Heart right ventricle (tissue), 16 donors: ENCODE data around the gene ZNF177. TPM values are rescaled to one million over a fixed set of nuclear protein-coding genes. Genes with fewer than 3 reads are reported as not detected.

Experiments used
- ATAC-seq, 8 donors: fragments of 200-7000 bp; cut with Tn5 transposase; one replicate each; pipeline ENCODE4 v1.9.1; 2020; ENCODE audit warnings: mild to moderate bottlenecking in 8 of 8, moderate library complexity in 8 of 8, moderate number of reproducible peaks in 1 of 8
- DNase-seq, 2 donors: peaks; one replicate each; pipeline ENCODE4 v3.0.0-alpha.2; 2020
- H3K27ac ChIP-seq, 10 donors: fragments of 200-600 bp; sonication (generic) in 2 of 10; one replicate each; pipeline versions ENCODE4 v1.5.0 to v1.8.0; 2020 to 2022; ENCODE audit warnings: mild to moderate bottlenecking in 3 of 10
- H3K27me3 ChIP-seq, 7 donors: fragments of 200-600 bp; one replicate each; pipeline ENCODE4 v1.8.0; 2021 to 2022; ENCODE audit warnings: mild to moderate bottlenecking in 2 of 7
- H3K36me3 ChIP-seq, 9 donors: fragments of 200-600 bp; sonication (generic) in 1 of 9; one replicate each; pipeline versions ENCODE4 v1.5.0 to v1.8.0; 2020 to 2022; ENCODE audit warnings: mild to moderate bottlenecking in 2 of 9
- H3K4me1 ChIP-seq, 9 donors: fragments of 200-600 bp; sonication (generic) in 1 of 9; one replicate each; pipeline versions ENCODE4 v1.5.0 to v1.8.0; 2020 to 2022; ENCODE audit warnings: mild to moderate bottlenecking in 4 of 9
- H3K4me3 ChIP-seq, 10 donors: fragments of 200-600 bp; sonication (generic) in 2 of 10; one replicate each; pipeline versions ENCODE4 v1.5.0 to v1.8.0; 2020 to 2022; ENCODE audit warnings: mild to moderate bottlenecking in 7 of 10, moderate library complexity in 2 of 10
- H3K9me3 ChIP-seq, 11 donors: fragments of 200-600 bp in 10 of 11; sonication (generic) in 2 of 11; one replicate each; pipeline versions ENCODE4 v1.5.0 to v1.8.0; 2013 to 2022; ENCODE audit warnings: mild to moderate bottlenecking in 2 of 11, control low read depth in 1 of 11, moderate library complexity in 1 of 11
- WGBS, 2 donors: extraction: QIAGEN DNeasy Blood & Tissue Kit; methylation state at CpG; one replicate each; pipeline ENCODE4 v1.1.7; 2013; ENCODE audit warnings: inconsistent platforms in 1 of 2; 5-methylcytosine and 5-hydroxymethylcytosine counted together
- intact Hi-C, 10 donors: fragments of 100-400 bp; cut with DNase I; formaldehyde crosslinking; loops; one replicate each; pipeline versions ENCODE4 v1.11.1 to v1.14.2; 2022
- polyA plus RNA-seq, 2 donors: library from polyadenylated mRNA; stranded (reverse); fragments of 200-250 nt; gene quantifications; one replicate each; pipeline ENCODE4 v1.2.3, GENCODE V29; 2013
- total RNA-seq, 10 donors: library from RNA; stranded (reverse); fragmentation: NEBNext Ultra II Directional in 3 of 10; extraction: Animal tissue kit (Norgen Biotek cat#: 25700) in 3 of 10; gene quantifications; one replicate each; pipeline versions ENCODE4 v1.2.1 to v1.2.4, GENCODE V29; 2021 to 2023
- TF ChIP-seq, protein P1 (sequence below), 9 donors: fragments of 200-600 bp; sonication (generic) in 2 of 9; IDR thresholded peaks; one replicate each; pipeline versions ENCODE4 v1.5.0 to v1.8.0; 2021 to 2022; ENCODE audit warnings: antibody characterized with exemption in 9 of 9, mild to moderate bottlenecking in 5 of 9, moderate library complexity in 1 of 9
- donor health status: Arrhythmogenic right ventricular cardiomyopathy.
- donor health status: ischemic (EF 13 %, LVEDD 7.1; RV severe dilation, severe dysfunction).
- donor health status: healthy with polysubstance abuse.
- donor health status: DM: no; HTN: yes; CAD: no.
- donor health status: DM: no; HTN: no; CAD: no.
- donor health status: ischemic (EF 25% LVEDD 6.9; RV normal size, moderate dysfunction).
- donor health status: ischemic (EF 25% LVEDD 5.7; RV mildly dilated, moderate dysfunction).
- donor health status: healthy.
- donor health status: DM: yes; HTN: yes; CAD: no.
- donor health status: Ischemic cardiomyopathy.
- donor health status: ischemic (EF 35%, LVEDD 5.7; RV mildly dilated, moderate dysfunction).
- donor health status: nonischemic (EF 11% LVEDD 7.7; RV severe dilation, severe dysfunction).
- donor health status: DM: yes; HTN: yes; CAD: no.
- donor health status: PGD.
- donor health status: ischemic (EF 29% LVEDD 5.4; RV normal size, mild dysfunction).
- donor health status: nonischemic (EF 23%, LVEDD 6.1; RV moderate dilation, normal function).

The ZNF177 gene
- total and polyA plus RNA-seq, 12 donors = 1.6 to 6.8 (median 3.0) TPM

DNA sequence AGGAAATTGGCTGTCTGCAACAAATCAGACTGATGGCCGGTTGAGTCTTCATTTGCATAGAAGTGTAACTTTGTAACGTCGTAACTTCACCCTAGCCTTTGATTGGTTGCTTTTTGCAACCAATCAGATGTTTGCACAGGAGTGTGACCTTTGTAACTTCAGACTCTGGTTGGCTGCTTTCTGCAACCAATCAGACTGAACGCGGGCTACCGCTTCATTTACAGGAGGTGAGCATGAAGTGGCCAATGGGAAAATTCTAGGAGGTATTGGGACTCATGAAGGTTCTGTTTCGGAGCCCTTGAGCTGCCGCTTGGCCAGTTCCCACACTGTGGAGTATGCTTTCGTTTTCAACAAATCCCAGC, 39.3 kb upstream of the ZNF177 start:
- intact Hi-C loops = loop anchor here in 4 of 10 donors (2.0 to 10.0 kb wide), 4 partner anchors 15 to 861 kb away; partner anchors contain the start of genes ZNF266 (in 2 of the 4) and ZNF699 (in 1 of the 4)
- peaks cover 0 to 36% (median 10%) of the 10 kb centered on the region in 9 donors for H3K36me3 ChIP-seq
- H3K4me1 ChIP-seq = peaks cover 0 to 22% (median 6%) of the 10 kb centered on the region in 9 donors
- ATAC-seq (peak; percentile 72 to 93 (median 88)), DNase-seq (peak; percentile 41 to 83)
- H3K9me3 ChIP-seq = peaks cover 0 to 58% (median 21%) of the 10 kb centered on the region in 11 donors
- H3K4me3 ChIP-seq = peak overlapping the region; percentile 57 to 92 (median 74)
- WGBS, 2 donors = 2 to 3% methylated on average over 9 of the region's 9 CpGs
- peak overlapping the region; percentile 34 to 93 (median 90) for H3K27ac ChIP-seq
- H3K27me3 ChIP-seq = no peaks in the 10 kb centered on the region
- TF ChIP-seq, protein P1, sequence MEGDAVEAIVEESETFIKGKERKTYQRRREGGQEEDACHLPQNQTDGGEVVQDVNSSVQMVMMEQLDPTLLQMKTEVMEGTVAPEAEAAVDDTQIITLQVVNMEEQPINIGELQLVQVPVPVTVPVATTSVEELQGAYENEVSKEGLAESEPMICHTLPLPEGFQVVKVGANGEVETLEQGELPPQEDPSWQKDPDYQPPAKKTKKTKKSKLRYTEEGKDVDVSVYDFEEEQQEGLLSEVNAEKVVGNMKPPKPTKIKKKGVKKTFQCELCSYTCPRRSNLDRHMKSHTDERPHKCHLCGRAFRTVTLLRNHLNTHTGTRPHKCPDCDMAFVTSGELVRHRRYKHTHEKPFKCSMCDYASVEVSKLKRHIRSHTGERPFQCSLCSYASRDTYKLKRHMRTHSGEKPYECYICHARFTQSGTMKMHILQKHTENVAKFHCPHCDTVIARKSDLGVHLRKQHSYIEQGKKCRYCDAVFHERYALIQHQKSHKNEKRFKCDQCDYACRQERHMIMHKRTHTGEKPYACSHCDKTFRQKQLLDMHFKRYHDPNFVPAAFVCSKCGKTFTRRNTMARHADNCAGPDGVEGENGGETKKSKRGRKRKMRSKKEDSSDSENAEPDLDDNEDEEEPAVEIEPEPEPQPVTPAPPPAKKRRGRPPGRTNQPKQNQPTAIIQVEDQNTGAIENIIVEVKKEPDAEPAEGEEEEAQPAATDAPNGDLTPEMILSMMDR (IDR thresholded peaks at IDR 0.05) = no peak

DNA sequence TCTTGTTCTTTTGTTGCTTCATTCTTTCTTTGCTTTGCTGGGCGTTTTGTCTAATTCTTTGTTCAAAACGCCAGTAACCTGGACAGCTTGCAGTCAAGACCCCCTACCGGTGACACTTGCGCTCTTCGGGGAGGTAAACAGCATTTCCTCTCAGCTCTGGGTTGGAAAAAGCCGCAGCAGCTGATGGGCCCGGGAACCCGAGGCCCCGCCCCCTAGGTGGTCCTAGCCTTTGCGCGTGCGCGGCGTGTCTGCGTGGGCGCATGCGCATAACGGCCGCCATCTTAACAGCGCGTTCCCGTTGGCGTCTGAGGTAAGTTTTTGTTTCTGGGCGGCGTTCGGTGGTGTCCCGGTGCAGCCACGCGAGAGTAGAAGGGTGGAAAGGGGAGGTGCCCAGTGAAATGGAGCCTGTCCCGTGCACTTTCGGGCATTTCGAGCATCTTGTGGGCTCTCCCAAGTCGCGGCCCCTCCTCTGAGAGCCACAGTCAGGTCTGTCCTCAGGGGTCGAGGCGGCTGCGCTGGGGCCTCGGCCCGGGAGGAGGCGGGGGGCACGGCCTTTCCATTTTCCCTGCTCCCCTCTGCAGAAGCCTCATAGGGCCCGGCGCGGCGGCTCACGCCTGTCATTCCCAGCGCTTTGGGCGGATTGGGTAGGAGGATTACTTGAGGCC, 38.8 kb upstream of the ZNF177 start, which contains the start of gene ZNF559:
Gene ZNF559, plus strand, starts transcription at position 261 of the 665 bp plus-strand sequence. CDS start 14,371 bp downstream, outside the sequence.
- Histone ChIP-seq H3K9me3 (peaks cover 0 to 64% (median 26%) of the 10 kb centered on the region in 11 donors), H3K4me1 (peaks cover 0 to 22% (median 6%) of the 10 kb centered on the region in 9 donors), H3K27me3 (no peaks in the 10 kb centered on the region), H3K27ac (peak within 1 kb of the TSS; percentile 61 to 93 (median 90)), H3K4me3 (peak within 1 kb of the TSS; percentile 57 to 92 (median 74)), H3K36me3 (peaks cover 0 to 41% (median 12%) of the 10 kb centered on the region in 9 donors)
- peak; percentile 93 to 96 for DNase-seq
- TF ChIP-seq, protein P1 (IDR thresholded peaks at IDR 0.05) = peak in 7 of 9 donors; percentile 8 to 46 (median 26)
- peak; percentile 96 to 99 (median 98) for ATAC-seq
- WGBS, 2 donors = 1% methylated on average over 48 of the region's 48 CpGs
- intact Hi-C loops = loop anchor here in 4 of 10 donors (1.0 to 10.0 kb wide), 5 partner anchors 15 to 862 kb away; partner anchors contain the start of genes ZNF266 (in 2 of the 4), ZNF121 (in 1 of the 4) and ZNF699 (in 1 of the 4)

DNA sequence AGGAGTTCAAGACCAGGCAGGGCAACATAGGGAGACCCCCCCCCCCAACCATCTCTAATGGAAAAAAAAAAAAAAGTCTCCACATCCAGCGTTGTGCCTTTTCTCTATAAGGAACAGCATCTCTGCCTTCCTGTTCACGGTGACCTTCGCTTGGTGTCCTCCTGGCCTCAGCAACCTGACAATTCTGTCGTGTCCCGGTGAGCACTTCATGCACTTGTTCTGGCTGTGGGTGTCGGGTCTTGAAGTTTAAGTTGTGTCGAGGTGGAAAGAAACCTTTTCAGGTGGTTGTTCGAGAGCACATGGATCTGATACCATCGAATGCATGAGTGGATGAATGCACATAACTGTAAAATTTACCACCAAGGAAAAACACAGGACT, 38.2 kb upstream of the ZNF177 start:
- H3K27ac ChIP-seq = peak overlapping the region; percentile 61 to 93 (median 90)
- TF ChIP-seq, protein P1 (IDR thresholded peaks at IDR 0.05) = no peak
- WGBS, 2 donors = 33 to 51% methylated on average over 9 of the region's 9 CpGs
- DNase-seq = no peak
- H3K4me1 ChIP-seq = peaks cover 0 to 22% (median 6%) of the 10 kb centered on the region in 9 donors
- peak overlapping the region; percentile 57 to 92 (median 74) for H3K4me3 ChIP-seq
- ATAC-seq = no peak
- peaks cover 0 to 46% (median 14%) of the 10 kb centered on the region in 9 donors for H3K36me3 ChIP-seq
- H3K27me3 ChIP-seq = no peaks in the 10 kb centered on the region
- H3K9me3 ChIP-seq = peaks cover 0 to 69% (median 31%) of the 10 kb centered on the region in 11 donors
- intact Hi-C loops = loop anchor here in 3 of 10 donors (1.0 to 10.0 kb wide), 4 partner anchors 110 to 862 kb away; partner anchors contain the start of genes ZNF266 (in 2 of the 3) and ZNF121 (in 1 of the 3)

DNA sequence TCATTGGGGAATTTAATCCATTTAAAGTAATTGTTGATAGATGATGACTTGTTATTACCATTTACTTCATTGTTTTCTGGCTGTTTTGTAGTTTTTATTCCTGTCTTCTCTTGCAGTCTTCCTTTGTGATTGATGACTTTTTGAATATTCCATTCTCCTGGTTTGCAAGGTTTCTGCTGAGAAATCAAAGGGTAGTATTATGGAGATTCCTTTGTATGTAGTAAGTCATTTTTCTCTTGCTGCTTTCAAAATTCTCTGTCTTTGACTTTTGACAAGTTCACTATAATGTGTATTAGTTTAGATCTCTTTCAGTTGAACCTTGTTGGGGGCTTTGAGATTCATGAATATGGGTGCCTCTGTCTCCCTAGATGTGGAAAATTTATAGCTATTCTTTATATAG, 32.8 kb upstream of the ZNF177 start:
- DNase-seq (no peak), ATAC-seq (no peak)
- H3K27ac ChIP-seq = no peak overlapping the region
- peaks cover 0 to 100% (median 45%) of the 10 kb centered on the region in 9 donors for H3K36me3 ChIP-seq
- H3K27me3 ChIP-seq = no peaks in the 10 kb centered on the region
- H3K9me3 ChIP-seq = peaks cover 5 to 100% (median 84%) of the 10 kb centered on the region in 11 donors
- peaks cover 0 to 9% (median 1%) of the 10 kb centered on the region in 9 donors for H3K4me1 ChIP-seq
- intact Hi-C loops = loop anchor here in 2 of 10 donors (10.0 kb wide), 2 partner anchors 105 to 195 kb away; partner anchors contain the start of gene ZNF266 (in 1 of the 2)
- H3K4me3 ChIP-seq = no peak overlapping the region
- TF ChIP-seq, protein P1 (IDR thresholded peaks at IDR 0.05) = no peak
